T-helper 1 cell treated with Interleukin-12 subunit alpha and Interleukin-12 subunit beta and Interleukin-4 antibody, amounts not matched to agents 30 μg/mL and 1 μg/mL, for 36 hours (primary cell): ENCODE results near the gene VWF.

ENCODE experiments used
- H3K27ac Mint-ChIP-seq: one replicate; pipeline ENCODE4 v1.8.0; 2021; ENCODE audit warnings: mild to moderate bottlenecking, mixed read lengths
- H3K27me3 Mint-ChIP-seq: one replicate; pipeline ENCODE4 v1.8.0; 2021; ENCODE audit warnings: low read depth, mixed read lengths
- H3K36me3 Mint-ChIP-seq: one replicate; pipeline ENCODE4 v1.8.0; 2021; ENCODE audit warnings: low read depth, mixed read lengths
- H3K4me1 Mint-ChIP-seq: one replicate; pipeline ENCODE4 v1.8.0; 2021; ENCODE audit warnings: low read depth, mixed read lengths
- H3K4me3 Mint-ChIP-seq: one replicate; pipeline ENCODE4 v1.8.0; 2021; ENCODE audit warnings: mild to moderate bottlenecking, moderate library complexity, mixed read lengths
- H3K9me3 Mint-ChIP-seq: one replicate; pipeline ENCODE4 v1.8.0; 2021; ENCODE audit warnings: mixed read lengths

The VWF gene

DNA sequence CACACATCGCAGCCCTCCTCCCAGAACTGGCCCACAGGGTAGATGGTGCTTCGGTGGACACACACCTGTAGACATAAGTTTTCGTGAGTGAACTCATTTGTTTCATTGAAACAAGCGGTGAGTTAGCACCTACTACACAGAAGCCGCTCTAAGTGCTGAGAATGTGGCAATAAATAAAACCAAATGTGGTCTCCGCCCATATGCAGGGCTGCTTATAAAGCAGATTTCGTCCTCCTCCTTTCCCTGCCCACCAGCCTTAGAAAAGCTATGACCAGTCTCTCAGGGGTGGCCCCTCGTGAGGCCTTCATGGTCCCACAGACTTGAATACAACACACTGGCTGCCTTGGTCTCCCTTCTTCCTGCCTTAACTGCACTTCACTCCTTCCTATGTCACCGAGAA is 148.3 kb downstream of the VWF start:
- no peaks in the 10 kb centered on the region for H3K9me3 Mint-ChIP-seq
- peaks cover 4% of the 10 kb centered on the region for H3K27me3 Mint-ChIP-seq
- H3K36me3 Mint-ChIP-seq, result no peaks in the 10 kb centered on the region
- no peak overlapping the region for H3K27ac Mint-ChIP-seq
- no peak overlapping the region for H3K4me3 Mint-ChIP-seq
- no peaks in the 10 kb centered on the region for H3K4me1 Mint-ChIP-seq

DNA sequence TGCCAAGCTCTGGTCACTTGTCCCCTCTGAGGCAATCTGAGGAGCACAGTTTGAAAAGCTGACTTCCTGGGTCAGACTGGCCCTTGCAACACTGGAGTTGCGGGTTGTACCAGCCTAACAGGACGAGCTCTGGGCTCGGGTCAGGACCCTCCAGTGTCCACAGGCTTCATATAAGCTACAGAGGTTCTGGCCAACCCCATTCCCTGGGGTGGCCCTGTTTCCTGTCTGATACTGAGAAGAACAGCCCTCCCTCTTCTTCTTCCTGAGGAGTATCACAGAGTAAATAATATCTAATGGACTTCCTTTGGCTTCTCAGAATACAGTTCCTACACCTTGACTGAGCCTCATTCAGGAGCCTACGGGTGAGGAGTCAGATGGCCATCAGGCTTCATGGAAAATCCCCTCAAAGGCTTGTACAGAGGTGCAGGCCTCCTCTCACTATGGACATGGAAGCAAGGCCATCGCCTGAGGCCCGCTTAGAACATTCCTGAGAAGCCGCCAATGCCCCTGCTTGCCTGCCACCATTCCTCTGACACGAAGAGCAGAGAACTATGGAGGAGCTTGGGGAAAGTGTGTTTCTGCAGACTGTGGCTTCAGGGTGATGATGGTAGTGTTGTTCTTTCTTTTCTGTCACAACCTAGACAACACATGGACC is 150.9 kb downstream of the VWF start:
- no peaks in the 10 kb centered on the region for H3K9me3 Mint-ChIP-seq
- no peak overlapping the region for H3K4me3 Mint-ChIP-seq
- no peaks in the 10 kb centered on the region for H3K4me1 Mint-ChIP-seq
- peaks cover 4% of the 10 kb centered on the region for H3K27me3 Mint-ChIP-seq
- H3K27ac Mint-ChIP-seq, result no peak overlapping the region
- no peaks in the 10 kb centered on the region for H3K36me3 Mint-ChIP-seq

- no peaks in the 10 kb centered on the region for H3K9me3 Mint-ChIP-seq
- H3K27me3 Mint-ChIP-seq, result peaks cover 4% of the 10 kb centered on the region
- H3K36me3 Mint-ChIP-seq, result no peaks in the 10 kb centered on the region
- H3K4me1 Mint-ChIP-seq, result no peaks in the 10 kb centered on the region
- no peak overlapping the region for H3K27ac Mint-ChIP-seq
- no peak overlapping the region for H3K4me3 Mint-ChIP-seq
Measured at GRCh38 chr12:5972387-5972786, 152.1 kb downstream of the VWF start.

DNA sequence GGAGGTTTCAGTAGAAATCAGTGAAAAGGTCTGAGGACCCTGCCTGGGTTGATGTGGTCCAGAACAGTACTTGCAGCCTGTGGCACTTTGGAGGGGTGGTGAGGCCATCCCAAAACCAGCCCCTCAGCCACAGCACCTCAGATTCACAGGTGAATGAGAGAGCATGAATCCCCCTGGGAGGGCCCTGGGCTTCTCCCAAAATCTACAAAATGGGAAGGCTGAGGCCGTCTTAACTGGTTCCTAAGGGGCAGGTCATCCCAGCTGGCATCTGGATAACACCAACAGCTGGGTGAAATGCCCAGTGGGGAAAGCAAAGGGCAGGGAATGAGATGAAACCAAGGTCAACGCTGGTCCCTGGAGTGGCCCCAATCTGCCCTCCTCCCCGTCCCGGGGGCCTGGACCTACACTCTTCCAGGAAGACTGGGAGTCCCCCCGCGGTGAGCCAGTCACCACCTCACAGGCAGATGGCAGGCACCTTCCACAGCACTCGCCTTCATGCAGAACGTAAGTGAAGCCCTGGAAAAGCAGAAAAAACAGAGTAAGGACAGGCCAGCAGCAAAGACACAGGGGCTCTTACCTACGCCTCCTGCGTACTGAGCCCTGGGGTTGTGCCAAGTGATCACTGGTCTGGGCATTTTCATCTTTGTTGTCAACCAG is 153.1 kb downstream of the VWF start:
- H3K36me3 Mint-ChIP-seq, result no peaks in the 10 kb centered on the region
- H3K27me3 Mint-ChIP-seq, result peaks cover under 1% of the 10 kb centered on the region
- no peaks in the 10 kb centered on the region for H3K9me3 Mint-ChIP-seq
- H3K27ac Mint-ChIP-seq, result no peak overlapping the region
- no peak overlapping the region for H3K4me3 Mint-ChIP-seq
- H3K4me1 Mint-ChIP-seq, result no peaks in the 10 kb centered on the region

DNA sequence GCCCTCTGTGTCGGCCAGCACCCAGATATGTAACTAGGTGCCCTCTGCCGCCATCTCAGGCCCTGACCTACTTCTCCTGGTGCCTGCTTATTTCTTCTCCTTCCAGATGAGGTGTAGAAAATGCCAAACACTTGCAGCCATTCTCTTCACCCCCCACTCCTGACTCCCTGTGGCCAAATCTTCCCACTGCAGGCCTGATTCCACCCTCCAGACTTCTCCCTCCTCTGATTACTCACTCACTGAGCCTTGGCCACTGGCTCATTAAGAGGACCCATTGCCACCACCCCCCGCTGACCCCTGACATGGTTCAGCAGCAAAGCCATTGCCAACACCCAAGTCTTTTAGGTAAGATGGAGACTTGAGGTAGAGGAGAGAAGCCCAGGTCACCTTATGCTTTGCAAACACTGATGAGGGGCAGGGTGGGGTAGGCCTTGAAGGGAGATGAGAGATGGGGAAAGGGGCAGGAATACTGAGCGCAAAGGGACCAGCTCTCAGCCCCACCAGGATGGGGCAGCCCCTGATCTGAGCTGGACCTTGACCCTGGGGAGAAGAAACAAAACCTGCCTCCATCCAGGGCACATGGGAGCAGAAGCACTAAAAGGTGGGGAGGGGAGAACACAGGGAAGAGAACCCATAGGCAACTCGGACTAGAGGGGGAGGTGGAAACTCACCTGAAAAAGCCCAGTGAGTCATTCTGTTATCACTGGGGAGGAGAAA is 154.3 kb downstream of the VWF start:
- Mint-ChIP-seq H3K27ac (no peak overlapping the region), H3K36me3 (no peaks in the 10 kb centered on the region), H3K9me3 (no peaks in the 10 kb centered on the region), H3K27me3 (no peaks in the 10 kb centered on the region), H3K4me1 (no peaks in the 10 kb centered on the region), H3K4me3 (no peak overlapping the region)

DNA sequence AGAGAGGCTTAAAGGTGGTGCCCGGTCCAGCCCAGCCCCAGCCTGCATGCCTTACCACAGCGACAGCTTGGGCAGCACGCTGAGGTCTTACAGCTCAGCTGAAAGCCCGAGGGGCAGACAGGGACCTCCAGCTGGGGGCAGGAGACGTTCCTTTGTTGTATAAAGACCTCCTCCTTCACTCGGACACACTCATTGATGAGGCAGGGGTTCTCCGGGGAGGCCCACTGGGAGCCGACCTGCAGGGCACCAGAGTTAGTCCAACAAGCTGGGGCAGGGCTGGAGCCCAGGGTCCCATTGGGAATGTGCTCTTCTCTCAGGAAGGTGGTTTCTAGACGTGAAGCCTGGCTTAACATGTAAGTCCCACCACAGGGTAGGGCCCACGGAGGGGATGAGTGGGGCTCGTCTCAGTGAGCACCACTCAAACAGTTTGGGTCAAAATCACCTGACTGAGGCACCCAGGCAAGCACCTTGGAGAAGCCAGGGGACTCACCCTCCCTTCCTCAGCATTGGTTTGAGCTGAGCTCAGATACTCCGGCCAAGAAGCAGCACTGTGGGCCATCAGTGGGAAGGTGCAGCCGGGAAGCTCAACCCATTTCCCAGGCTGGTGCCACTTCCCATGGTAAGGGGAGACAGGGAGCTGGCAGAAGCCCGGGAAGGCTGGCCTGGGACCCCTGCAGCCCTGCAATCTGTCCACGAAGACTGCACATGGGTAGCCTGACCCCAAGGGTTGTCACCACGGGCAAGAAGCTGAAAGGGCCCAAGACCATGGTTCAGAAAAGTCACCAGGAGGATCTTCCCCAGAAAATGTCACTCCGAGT is 155.1 kb downstream of the VWF start:
- H3K36me3 Mint-ChIP-seq, result no peaks in the 10 kb centered on the region
- H3K27me3 Mint-ChIP-seq, result no peaks in the 10 kb centered on the region
- no peak overlapping the region for H3K4me3 Mint-ChIP-seq
- H3K9me3 Mint-ChIP-seq, result no peaks in the 10 kb centered on the region
- H3K4me1 Mint-ChIP-seq, result no peaks in the 10 kb centered on the region
- no peak overlapping the region for H3K27ac Mint-ChIP-seq

DNA sequence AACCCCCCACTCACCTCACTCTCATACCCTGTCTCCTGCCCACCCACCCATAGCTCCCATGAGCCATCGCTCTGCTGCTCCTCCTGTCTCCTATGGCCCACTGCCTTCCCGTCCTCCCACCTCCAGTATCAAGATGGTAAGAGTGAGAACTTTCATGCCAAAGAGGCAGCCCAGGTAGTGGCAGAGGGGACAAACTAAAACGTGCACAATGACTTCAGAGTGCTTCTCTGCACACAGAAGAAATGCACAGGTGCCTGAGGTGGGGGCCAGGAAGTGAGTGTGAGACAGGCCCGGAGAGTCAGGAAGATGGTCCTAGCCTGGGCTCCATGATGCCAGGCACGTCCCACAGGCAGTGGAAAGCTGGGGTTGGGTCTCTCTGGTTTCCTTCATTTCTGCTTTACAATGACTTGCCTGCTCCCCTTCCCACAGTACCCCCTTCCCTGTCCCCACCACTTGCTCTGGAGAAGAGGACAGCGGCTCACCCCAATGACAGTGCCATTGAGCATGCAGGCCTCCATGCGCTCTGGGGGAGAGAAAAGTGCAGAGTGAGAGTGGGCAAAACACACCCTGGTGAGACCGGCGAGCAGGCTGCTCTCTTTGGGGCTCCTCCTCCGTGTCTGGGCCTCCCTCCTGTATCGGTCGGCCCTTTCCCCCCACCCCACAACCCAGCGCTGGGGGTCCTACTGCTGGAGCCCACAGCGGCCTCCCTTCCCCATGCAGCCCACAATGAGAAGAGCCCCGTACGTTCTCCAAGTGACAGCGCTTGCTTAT is 156.6 kb downstream of the VWF start:
- no peaks in the 10 kb centered on the region for H3K9me3 Mint-ChIP-seq
- H3K4me3 Mint-ChIP-seq, result no peak overlapping the region
- H3K36me3 Mint-ChIP-seq, result no peaks in the 10 kb centered on the region
- no peaks in the 10 kb centered on the region for H3K4me1 Mint-ChIP-seq
- H3K27ac Mint-ChIP-seq, result no peak overlapping the region
- H3K27me3 Mint-ChIP-seq, result peaks cover 3% of the 10 kb centered on the region

GRCh38 chr12:5966486-5967095 is 157.9 kb downstream of the VWF start:
- no peak overlapping the region for H3K4me3 Mint-ChIP-seq
- H3K36me3 Mint-ChIP-seq, result no peaks in the 10 kb centered on the region
- H3K9me3 Mint-ChIP-seq, result no peaks in the 10 kb centered on the region
- H3K27ac Mint-ChIP-seq, result no peak overlapping the region
- H3K4me1 Mint-ChIP-seq, result no peaks in the 10 kb centered on the region
- peaks cover 3% of the 10 kb centered on the region for H3K27me3 Mint-ChIP-seq

DNA sequence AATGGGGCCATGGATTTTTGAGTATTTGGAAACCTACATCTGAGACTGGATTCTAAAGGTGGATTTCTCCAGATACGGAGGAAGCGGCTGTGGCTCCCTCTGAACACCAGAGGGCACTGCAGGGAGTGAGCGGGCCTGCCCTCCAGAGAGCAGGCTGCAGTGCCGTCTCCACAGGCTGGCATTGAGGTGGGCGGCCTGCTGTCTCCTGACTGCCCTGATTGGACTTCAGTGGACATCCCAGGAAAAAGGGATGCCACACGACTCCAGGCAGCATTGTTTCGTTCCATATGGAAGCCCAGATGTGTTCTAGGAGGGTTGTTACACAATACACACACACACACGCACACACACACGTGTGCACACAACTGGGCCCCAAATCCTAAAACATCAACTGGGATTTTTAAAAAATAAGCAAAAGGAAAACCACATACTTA is 158.5 kb downstream of the VWF start:
- no peaks in the 10 kb centered on the region for H3K9me3 Mint-ChIP-seq
- H3K36me3 Mint-ChIP-seq, result no peaks in the 10 kb centered on the region
- H3K4me3 Mint-ChIP-seq, result no peak overlapping the region
- H3K27ac Mint-ChIP-seq, result no peak overlapping the region
- H3K4me1 Mint-ChIP-seq, result no peaks in the 10 kb centered on the region
- peaks cover 3% of the 10 kb centered on the region for H3K27me3 Mint-ChIP-seq

DNA sequence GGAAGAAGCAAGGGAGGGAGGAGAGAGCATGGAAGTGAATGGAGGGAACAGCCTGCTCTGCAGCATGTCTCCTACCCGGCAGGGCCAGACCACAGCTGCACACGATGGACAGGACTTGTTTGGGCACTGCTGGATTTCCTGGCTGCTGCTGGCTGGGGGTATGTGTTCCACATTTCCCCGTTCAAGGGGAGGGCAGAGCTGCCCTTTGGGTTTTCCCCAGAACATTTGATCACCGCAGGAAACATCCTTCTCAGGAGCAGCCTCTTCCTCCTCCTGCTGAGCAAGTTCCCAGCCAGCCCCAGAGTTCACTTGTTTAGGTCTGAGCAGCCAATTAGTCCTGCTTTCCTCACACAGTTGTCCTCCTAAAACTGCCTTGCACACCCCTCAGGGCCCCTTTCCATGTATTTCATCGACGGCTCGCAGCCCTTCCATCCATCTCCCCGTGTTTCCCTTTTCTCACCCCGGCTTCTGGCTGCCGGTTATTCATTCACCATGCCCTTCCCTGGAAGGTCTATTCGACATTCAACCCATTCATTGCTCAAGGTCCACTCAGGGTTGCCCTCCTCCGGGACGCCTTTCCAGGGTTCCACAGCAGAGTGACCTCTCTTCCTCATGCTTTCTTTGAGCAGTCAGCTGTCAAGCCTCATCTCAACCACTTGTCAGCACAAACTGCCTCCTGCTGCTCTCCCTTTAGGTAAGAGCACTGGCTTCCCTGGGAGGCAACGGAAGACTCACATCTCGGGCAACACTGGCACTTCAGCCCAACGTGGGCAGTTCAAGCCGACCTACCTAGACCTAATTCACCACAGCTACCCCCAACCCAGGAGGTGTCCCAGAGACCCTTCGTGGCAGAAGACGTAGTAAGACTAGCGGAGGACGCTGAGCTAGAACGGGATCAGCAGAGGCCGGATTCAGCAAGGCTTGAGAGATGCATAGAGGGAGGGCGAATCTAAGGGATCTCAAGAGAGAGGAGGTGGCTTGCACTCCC is 159.3 kb downstream of the VWF start:
- H3K27ac Mint-ChIP-seq, result no peak overlapping the region

GRCh38 chr12:5963515-5963914 is 161.0 kb downstream of the VWF start:
- Mint-ChIP-seq H3K4me3 (no peak overlapping the region), H3K36me3 (no peaks in the 10 kb centered on the region), H3K27ac (no peak overlapping the region), H3K9me3 (no peaks in the 10 kb centered on the region), H3K27me3 (peaks cover 6% of the 10 kb centered on the region), H3K4me1 (no peaks in the 10 kb centered on the region)

More for the DNA sequence above, 159.3 kb downstream of the VWF start:
- Mint-ChIP-seq H3K4me1 (no peaks in the 10 kb centered on the region), H3K9me3 (no peaks in the 10 kb centered on the region), H3K27me3 (peaks cover 3% of the 10 kb centered on the region), H3K36me3 (no peaks in the 10 kb centered on the region), H3K4me3 (no peak overlapping the region)

GRCh38 chr12:5960783-5961182 is 163.7 kb downstream of the VWF start:
- Mint-ChIP-seq H3K36me3 (no peaks in the 10 kb centered on the region), H3K9me3 (no peaks in the 10 kb centered on the region), H3K27me3 (peaks cover 7% of the 10 kb centered on the region), H3K4me1 (no peaks in the 10 kb centered on the region), H3K4me3 (no peak overlapping the region), H3K27ac (no peak overlapping the region)

DNA sequence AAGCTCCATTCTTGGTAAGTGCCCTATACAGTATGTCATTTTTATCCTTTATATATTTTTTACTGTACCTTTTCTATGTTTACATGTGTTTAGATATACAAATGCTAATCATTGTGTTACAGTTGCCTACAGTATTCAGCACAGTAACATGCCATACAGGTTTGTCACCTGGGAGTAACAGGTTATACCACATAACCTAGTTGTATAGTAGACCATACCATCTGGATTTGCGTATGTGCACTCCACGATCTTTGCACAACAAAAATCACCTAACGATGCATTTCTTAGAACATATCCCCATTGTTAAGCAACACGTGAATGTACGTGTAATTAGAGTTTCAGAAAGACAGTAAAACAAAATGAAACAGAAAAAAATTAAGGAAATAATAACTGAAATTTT is 167.5 kb downstream of the VWF start:
- Mint-ChIP-seq H3K36me3 (no peaks in the 10 kb centered on the region), H3K9me3 (no peaks in the 10 kb centered on the region), H3K4me1 (no peaks in the 10 kb centered on the region), H3K27me3 (peaks cover 18% of the 10 kb centered on the region), H3K4me3 (no peak overlapping the region), H3K27ac (no peak overlapping the region)
